GM23338 (cell line): ENCODE measurements around the gene ZNF184. TPM values are rescaled to one million over a fixed set of nuclear protein-coding genes. Genes with fewer than 3 reads are reported as not detected.
A peak's percentile ranks its signal among the peaks of the same experiment; 100 is the strongest.

Experiments
- ATAC-seq: fragments of 200-7000 bp; cut with Tn5 transposase; 3 replicates; pipeline ENCODE4 v1.9.1; 2020
- DNase-seq: peaks from one replicate; pipeline ENCODE4 v3.0.0-alpha.2; 2015; ENCODE audit warnings: low spot score
- H2AFZ ChIP-seq: fragments of 200-600 bp; sonication (generic); 2 replicates; pipeline ENCODE4 v1.8.0; 2016; ENCODE audit warnings: antibody characterized with exemption, mild to moderate bottlenecking, moderate library complexity
- H3F3A ChIP-seq: fragments of 200-600 bp; sonication (generic); replicated peaks from 2 replicates; pipeline ENCODE4 v1.8.0; 2017; ENCODE audit warnings: antibody characterized with exemption, mixed run types, low read depth
- H3K27ac ChIP-seq: fragments of 200-600 bp; sonication (generic); 2 replicates; pipeline ENCODE4 v1.6.1; 2016; ENCODE audit warnings: low read depth
- H3K27me3 ChIP-seq: fragments of 200-600 bp; sonication (generic); 2 replicates; pipeline ENCODE4 v1.8.0; 2016; ENCODE audit warnings: mild to moderate bottlenecking, mixed run types, moderate library complexity; ENCODE audit not compliant: insufficient read depth
- H3K36me3 ChIP-seq: fragments of 200-600 bp; sonication (generic); 2 replicates; pipeline ENCODE4 v1.8.0; 2016; ENCODE audit warnings: mild to moderate bottlenecking; ENCODE audit not compliant: insufficient read depth
- H3K4me1 ChIP-seq: fragments of 200-600 bp; sonication (generic); 2 replicates; pipeline ENCODE4 v1.8.0; 2016; ENCODE audit warnings: mild to moderate bottlenecking, moderate library complexity; ENCODE audit not compliant: insufficient read depth
- H3K4me2 ChIP-seq: fragments of 200-600 bp; sonication (generic); 2 replicates; pipeline ENCODE4 v1.7.1; 2017; ENCODE audit warnings: mixed run types
- H3K4me3 ChIP-seq: fragments of 200-600 bp; sonication (generic); 2 replicates; pipeline ENCODE4 v1.6.1; 2016; ENCODE audit warnings: mixed run types
- H3K79me2 ChIP-seq: fragments of 200-600 bp; sonication (generic); replicated peaks from 2 replicates; pipeline ENCODE4 v1.8.0; 2017; ENCODE audit warnings: mild to moderate bottlenecking; ENCODE audit not compliant: insufficient read depth
- H3K9me2 ChIP-seq: fragments of 200-600 bp; sonication (generic); 2 replicates; pipeline ENCODE4 v1.8.0; 2017; ENCODE audit not compliant: insufficient read depth
- H4K20me1 ChIP-seq: fragments of 200-600 bp; sonication (generic); replicated peaks from 2 replicates; pipeline ENCODE4 v1.8.0; 2017; ENCODE audit warnings: mild to moderate bottlenecking; ENCODE audit not compliant: insufficient read depth
- H3K27ac Mint-ChIP-seq: 2 replicates; pipeline ENCODE4 v1.8.0; 2020; ENCODE audit warnings: inconsistent platforms, mild to moderate bottlenecking, moderate library complexity, mixed read lengths
- H3K27me3 Mint-ChIP-seq: 3 replicates; pipeline ENCODE4 v1.8.0; 2022; ENCODE audit warnings: low read depth, mild to moderate bottlenecking, moderate library complexity, mixed read lengths, inconsistent platforms; ENCODE audit not compliant: insufficient read depth, poor library complexity
- H3K36me3 Mint-ChIP-seq: 3 replicates; pipeline ENCODE4 v1.8.0; 2021; ENCODE audit warnings: low read depth, mild to moderate bottlenecking, inconsistent platforms, moderate library complexity, mixed read lengths
- H3K4me1 Mint-ChIP-seq: 3 replicates; pipeline ENCODE4 v1.8.0; 2020; ENCODE audit warnings: mild to moderate bottlenecking, inconsistent platforms, mixed read lengths
- H3K4me3 Mint-ChIP-seq: 3 replicates; pipeline ENCODE4 v1.8.0; 2021; ENCODE audit warnings: moderate library complexity, mild to moderate bottlenecking, inconsistent platforms, mixed read lengths
- H3K9me3 Mint-ChIP-seq: 3 replicates; pipeline ENCODE4 v1.8.0; 2020; ENCODE audit warnings: moderate library complexity, mild to moderate bottlenecking, inconsistent platforms, mixed read lengths
- CREB1 ChIP-seq: fragments of 250-450 bp; sonication (Bioruptor Pico); IDR thresholded peaks from 2 replicates; pipeline ENCODE4 v1.5.0; 2020; ENCODE audit warnings: low read depth, mild to moderate bottlenecking, moderate library complexity
- CTCF ChIP-seq, 2 experiments: fragments of 200-600 bp in 1 of 2; sonication (generic) in 1 of 2; conservative IDR thresholded peaks; 2 replicates each; pipeline versions ENCODE4 v1.5.1 to v1.6.1; 2016 to 2017; ENCODE audit warnings: antibody characterized with exemption in 2 of 2, low read depth in 2 of 2, mild to moderate bottlenecking in 2 of 2, moderate library complexity in 1 of 2
- ETS1 ChIP-seq: IDR thresholded peaks from 2 replicates; pipeline ENCODE4 v1.6.1; 2016; ENCODE audit warnings: antibody characterized with exemption
- EZH2 ChIP-seq: fragments of 200-600 bp; sonication (generic); IDR thresholded peaks from one replicate; pipeline ENCODE4 v1.8.0; 2017; ENCODE audit warnings: antibody characterized with exemption, mild to moderate bottlenecking, low read depth; ENCODE audit not compliant: unreplicated experiment
- JUNB ChIP-seq: IDR thresholded peaks from one replicate; pipeline ENCODE4 v1.6.1; 2016; ENCODE audit warnings: antibody characterized with exemption; ENCODE audit not compliant: unreplicated experiment
- POLR2AphosphoS5 ChIP-seq: IDR thresholded peaks from 2 replicates; pipeline ENCODE4 v1.6.1; 2016; ENCODE audit warnings: antibody characterized with exemption, low read depth
- REST ChIP-seq: IDR thresholded peaks from one replicate; pipeline ENCODE4 v1.6.1; 2018; ENCODE audit warnings: antibody characterized with exemption; ENCODE audit not compliant: unreplicated experiment
- STAT1 ChIP-seq: IDR thresholded peaks from one replicate; pipeline ENCODE4 v1.6.1; 2016; ENCODE audit warnings: antibody characterized with exemption; ENCODE audit not compliant: unreplicated experiment
- polyA plus RNA-seq: library from polyadenylated mRNA; unstranded; fragments of >200 nt; fragmentation: Nextera tagmentation; extraction: Ambion mirVana; gene quantifications from 2 replicates; pipeline ENCODE4 v1.2.1, GENCODE V29; 2016
- total RNA-seq: library from RNA; depleted of rRNA; stranded (reverse); fragments of >200 nt; shearing (Covaris generic); gene quantifications from 2 replicates; pipeline ENCODE4 v1.2.3, GENCODE V29; 2014

The ZNF184 gene
- total and polyA plus RNA-seq, 2 experiments from 2014 or later = 6.0 to 10.6 TPM

GRCh38 chr6:27512525-27512924 lies 39.6 kb upstream of the ZNF184 start:
- Mint-ChIP-seq H3K27ac (no peak overlapping the region), H3K27me3 (peaks cover 23% of the 10 kb centered on the region), H3K4me1 (peaks cover 4% of the 10 kb centered on the region; the same call in 1 of the 3 replicates), H3K9me3 (no peaks in the 10 kb centered on the region), H3K4me3 (no peak overlapping the region; the same call in 2 of the 3 replicates), H3K36me3 (no peaks in the 10 kb centered on the region)
- Histone ChIP-seq H2AFZ (0 out of 2 replicates have a peak overlapping the region, but pooled peaks have one; percentile 67), H3K9me2 (no peaks in the 10 kb centered on the region), H3K27ac (no peak overlapping the region), H3F3A (no peaks in the 10 kb centered on the region), H4K20me1 (no peaks in the 10 kb centered on the region), H3K4me3 (no peak overlapping the region), H3K36me3 (no peaks in the 10 kb centered on the region), H3K4me1 (peaks cover 12% of the 10 kb centered on the region; the same call in 1 of the 2 replicates), H3K27me3 (peaks cover 50% of the 10 kb centered on the region), H3K79me2 (no peaks in the 10 kb centered on the region), H3K4me2 (peak overlapping the region; percentile 15; the same call in 1 of the 2 replicates)
- DNase-seq = no peak
- TF ChIP-seq JUNB (no peak), POLR2AphosphoS5 (no peak), REST (no peak), ETS1 (no peak), EZH2 (no peak), CREB1 (CRISPR knock-in tag) (no peak), CTCF (conservative IDR thresholded peaks at IDR 0.05; ENCODE audit: low read depth in 2 of 2) (no peak), STAT1 (no peak)
- no peak for ATAC-seq
